ENCODE results near the gene BCL2L11.

BCL2L11 gene

GRCh38 chr2:111200333-111200881 is 79.7 kb downstream of the BCL2L11 start:
- Histone ChIP-seq H3K4me3 (replicated peaks; ENCODE audit: insufficient read depth, low read length) (no peak overlapping the region), H3K27ac (replicated peaks) (no peak overlapping the region), H3K27me3 (ENCODE audit: insufficient read depth, poor library complexity, severe bottlenecking) (no peaks in the 10 kb centered on the region)
- TF ChIP-seq POLR2AphosphoS5 (IDR thresholded peaks at IDR 0.05; ENCODE audit: low read depth) (no peak), GABPA (IDR thresholded peaks at IDR 0.05; ENCODE audit: low read depth) (no peak), SPI1 (IDR thresholded peaks at IDR 0.05; ENCODE audit: borderline replicate concordance, low read depth) (no peak)
- TF ChIP-seq, protein P1, sequence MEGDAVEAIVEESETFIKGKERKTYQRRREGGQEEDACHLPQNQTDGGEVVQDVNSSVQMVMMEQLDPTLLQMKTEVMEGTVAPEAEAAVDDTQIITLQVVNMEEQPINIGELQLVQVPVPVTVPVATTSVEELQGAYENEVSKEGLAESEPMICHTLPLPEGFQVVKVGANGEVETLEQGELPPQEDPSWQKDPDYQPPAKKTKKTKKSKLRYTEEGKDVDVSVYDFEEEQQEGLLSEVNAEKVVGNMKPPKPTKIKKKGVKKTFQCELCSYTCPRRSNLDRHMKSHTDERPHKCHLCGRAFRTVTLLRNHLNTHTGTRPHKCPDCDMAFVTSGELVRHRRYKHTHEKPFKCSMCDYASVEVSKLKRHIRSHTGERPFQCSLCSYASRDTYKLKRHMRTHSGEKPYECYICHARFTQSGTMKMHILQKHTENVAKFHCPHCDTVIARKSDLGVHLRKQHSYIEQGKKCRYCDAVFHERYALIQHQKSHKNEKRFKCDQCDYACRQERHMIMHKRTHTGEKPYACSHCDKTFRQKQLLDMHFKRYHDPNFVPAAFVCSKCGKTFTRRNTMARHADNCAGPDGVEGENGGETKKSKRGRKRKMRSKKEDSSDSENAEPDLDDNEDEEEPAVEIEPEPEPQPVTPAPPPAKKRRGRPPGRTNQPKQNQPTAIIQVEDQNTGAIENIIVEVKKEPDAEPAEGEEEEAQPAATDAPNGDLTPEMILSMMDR (IDR thresholded peaks at IDR 0.05; ENCODE audit: insufficient read depth, low read length): no peak
- TF ChIP-seq, protein P2, sequence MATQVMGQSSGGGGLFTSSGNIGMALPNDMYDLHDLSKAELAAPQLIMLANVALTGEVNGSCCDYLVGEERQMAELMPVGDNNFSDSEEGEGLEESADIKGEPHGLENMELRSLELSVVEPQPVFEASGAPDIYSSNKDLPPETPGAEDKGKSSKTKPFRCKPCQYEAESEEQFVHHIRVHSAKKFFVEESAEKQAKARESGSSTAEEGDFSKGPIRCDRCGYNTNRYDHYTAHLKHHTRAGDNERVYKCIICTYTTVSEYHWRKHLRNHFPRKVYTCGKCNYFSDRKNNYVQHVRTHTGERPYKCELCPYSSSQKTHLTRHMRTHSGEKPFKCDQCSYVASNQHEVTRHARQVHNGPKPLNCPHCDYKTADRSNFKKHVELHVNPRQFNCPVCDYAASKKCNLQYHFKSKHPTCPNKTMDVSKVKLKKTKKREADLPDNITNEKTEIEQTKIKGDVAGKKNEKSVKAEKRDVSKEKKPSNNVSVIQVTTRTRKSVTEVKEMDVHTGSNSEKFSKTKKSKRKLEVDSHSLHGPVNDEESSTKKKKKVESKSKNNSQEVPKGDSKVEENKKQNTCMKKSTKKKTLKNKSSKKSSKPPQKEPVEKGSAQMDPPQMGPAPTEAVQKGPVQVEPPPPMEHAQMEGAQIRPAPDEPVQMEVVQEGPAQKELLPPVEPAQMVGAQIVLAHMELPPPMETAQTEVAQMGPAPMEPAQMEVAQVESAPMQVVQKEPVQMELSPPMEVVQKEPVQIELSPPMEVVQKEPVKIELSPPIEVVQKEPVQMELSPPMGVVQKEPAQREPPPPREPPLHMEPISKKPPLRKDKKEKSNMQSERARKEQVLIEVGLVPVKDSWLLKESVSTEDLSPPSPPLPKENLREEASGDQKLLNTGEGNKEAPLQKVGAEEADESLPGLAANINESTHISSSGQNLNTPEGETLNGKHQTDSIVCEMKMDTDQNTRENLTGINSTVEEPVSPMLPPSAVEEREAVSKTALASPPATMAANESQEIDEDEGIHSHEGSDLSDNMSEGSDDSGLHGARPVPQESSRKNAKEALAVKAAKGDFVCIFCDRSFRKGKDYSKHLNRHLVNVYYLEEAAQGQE (IDR thresholded peaks at IDR 0.05; ENCODE audit: insufficient replicate concordance, low read depth): no peak
- no peak for DNase-seq (ENCODE audit: low read depth in 1 of 2, low spot score in 1 of 2)

DNA sequence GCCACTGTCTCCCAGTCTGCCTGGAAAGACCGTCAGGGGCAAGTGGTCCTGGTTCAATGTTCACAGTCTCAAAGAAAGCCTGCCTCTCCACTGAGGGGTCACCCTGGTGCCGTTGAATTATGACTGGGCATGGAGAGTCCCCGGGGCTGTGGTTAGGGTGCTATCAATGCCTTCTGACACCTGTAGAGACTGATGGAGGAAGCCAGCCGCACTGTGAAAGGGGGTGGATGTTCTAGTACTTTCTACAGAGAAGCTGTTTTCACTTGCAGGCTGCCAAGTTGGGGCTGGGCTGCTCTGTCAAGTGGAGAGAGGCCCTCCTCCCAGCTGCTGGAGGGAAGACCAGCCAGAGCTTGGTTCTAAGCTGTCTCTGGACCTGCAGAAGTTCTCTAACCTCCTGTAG is 80.5 kb downstream of the BCL2L11 start:
- no peak for DNase-seq (ENCODE audit: low read depth in 1 of 2, low spot score in 1 of 2)
- Histone ChIP-seq H3K27ac (replicated peaks) (no peak overlapping the region), H3K4me3 (replicated peaks; ENCODE audit: insufficient read depth, low read length) (no peak overlapping the region), H3K27me3 (ENCODE audit: insufficient read depth, poor library complexity, severe bottlenecking) (no peaks in the 10 kb centered on the region)
- TF ChIP-seq SPI1 (IDR thresholded peaks at IDR 0.05; ENCODE audit: borderline replicate concordance, low read depth) (no peak), POLR2AphosphoS5 (IDR thresholded peaks at IDR 0.05; ENCODE audit: low read depth) (no peak), GABPA (IDR thresholded peaks at IDR 0.05; ENCODE audit: low read depth) (no peak)
- TF ChIP-seq, protein P2 (IDR thresholded peaks at IDR 0.05; ENCODE audit: insufficient replicate concordance, low read depth): no peak
- TF ChIP-seq, protein P1 (IDR thresholded peaks at IDR 0.05; ENCODE audit: insufficient read depth, low read length): no peak

DNA sequence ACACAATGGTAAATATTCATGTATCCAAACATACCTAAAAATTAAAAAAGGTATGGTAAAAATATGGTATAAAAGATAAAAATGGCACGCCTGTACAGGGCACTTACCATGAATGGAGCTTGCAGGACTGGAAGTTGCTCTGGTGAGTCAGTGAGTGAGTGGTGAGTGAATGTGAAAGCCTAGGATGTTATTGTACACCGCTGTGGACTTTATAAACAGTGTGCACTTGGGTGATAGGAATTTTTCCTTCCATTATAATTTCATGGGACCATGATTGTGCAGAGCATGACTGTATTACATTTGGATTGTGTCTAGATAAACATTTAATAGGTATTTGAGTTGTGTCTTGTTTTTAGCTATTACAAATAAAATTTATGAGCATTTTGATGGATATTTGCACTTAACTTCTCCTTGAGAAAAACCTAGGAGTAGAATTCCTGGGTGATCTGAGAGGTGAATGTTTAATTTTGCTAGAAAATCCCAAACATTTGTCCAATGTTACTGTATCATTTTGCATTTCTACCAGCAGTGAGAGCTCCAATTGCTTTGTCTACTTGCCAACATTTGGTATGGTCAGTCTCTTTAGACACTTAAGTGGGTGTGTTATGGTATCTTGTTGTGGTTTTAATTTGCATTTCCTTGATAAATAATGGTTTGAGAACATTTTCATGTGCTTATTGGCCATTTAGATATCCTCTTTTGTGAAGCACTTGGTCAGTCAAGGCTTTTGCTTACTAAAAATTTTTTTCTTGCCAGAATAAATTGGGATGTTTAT is 81.7 kb downstream of the BCL2L11 start:
- TF ChIP-seq POLR2AphosphoS5 (IDR thresholded peaks at IDR 0.05; ENCODE audit: low read depth): no peak
- TF ChIP-seq GABPA (IDR thresholded peaks at IDR 0.05; ENCODE audit: low read depth): no peak
- TF ChIP-seq SPI1 (IDR thresholded peaks at IDR 0.05; ENCODE audit: borderline replicate concordance, low read depth): no peak
- TF ChIP-seq, protein P2 (IDR thresholded peaks at IDR 0.05; ENCODE audit: insufficient replicate concordance, low read depth): no peak
- TF ChIP-seq, protein P1 (IDR thresholded peaks at IDR 0.05; ENCODE audit: insufficient read depth, low read length): no peak
- no peak overlapping the region for H3K4me3 ChIP-seq (replicated peaks; ENCODE audit: insufficient read depth, low read length)
- no peak overlapping the region for H3K27ac ChIP-seq (replicated peaks)
- no peak for DNase-seq (ENCODE audit: low read depth in 1 of 2, low spot score in 1 of 2)
- H3K27me3 ChIP-seq (ENCODE audit: insufficient read depth, poor library complexity, severe bottlenecking): no peaks in the 10 kb centered on the region

All from HL-60 (cell line).